Nephron progenitor cell (in vitro differentiated cells): ENCODE measurements around the gene OR5AC2.
A peak's percentile ranks its signal among the peaks of the same experiment; 100 is the strongest.

Experiments
- DNase-seq: peaks from one replicate; pipeline ENCODE4 v3.0.0; 2021
- H3K27ac Mint-ChIP-seq: 2 replicates; pipeline ENCODE4 v1.8.0; 2021; ENCODE audit warnings: mild to moderate bottlenecking, moderate library complexity, mixed read lengths
- H3K27me3 Mint-ChIP-seq: 2 replicates; pipeline ENCODE4 v1.8.0; 2021; ENCODE audit warnings: mild to moderate bottlenecking, low read depth, mixed read lengths; ENCODE audit not compliant: poor library complexity
- H3K36me3 Mint-ChIP-seq: 2 replicates; pipeline ENCODE4 v1.8.0; 2021; ENCODE audit warnings: low read depth, mixed read lengths
- H3K4me1 Mint-ChIP-seq: 2 replicates; pipeline ENCODE4 v1.8.0; 2021; ENCODE audit warnings: mixed read lengths
- H3K4me3 Mint-ChIP-seq: 2 replicates; pipeline ENCODE4 v1.8.0; 2021; ENCODE audit warnings: mild to moderate bottlenecking, moderate library complexity, mixed read lengths
- H3K9me3 Mint-ChIP-seq: 2 replicates; pipeline ENCODE4 v1.8.0; 2021; ENCODE audit warnings: mild to moderate bottlenecking, moderate library complexity, mixed read lengths
- TF ChIP-seq, protein P1 (sequence below): fragments of 200-600 bp; sonication (generic); IDR thresholded peaks from 2 replicates; pipeline ENCODE4 v1.5.0; 2021; ENCODE audit warnings: antibody characterized with exemption

Gene OR5AC2

DNA sequence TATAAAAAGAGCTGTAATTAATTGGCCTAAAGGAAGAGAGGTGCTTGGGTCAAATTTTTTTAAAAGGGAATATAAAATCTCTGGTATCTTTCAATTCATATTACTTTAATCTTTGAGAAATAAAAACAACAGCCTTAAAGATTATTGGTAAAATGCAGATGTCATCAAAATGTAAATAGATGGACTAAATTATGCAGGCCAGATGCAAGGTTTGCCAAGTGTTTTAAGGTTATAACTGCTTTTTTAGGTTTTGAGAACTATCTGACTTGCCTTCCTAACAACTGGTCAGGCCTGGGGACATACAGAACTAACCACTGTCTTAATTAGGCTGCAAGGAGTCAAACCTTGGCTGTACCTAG is 23.6 kb downstream of the OR5AC2 start:
- Mint-ChIP-seq H3K4me1 (peaks cover 18% of the 10 kb centered on the region), H3K27ac (peak overlapping the region; percentile 76), H3K4me3 (peak overlapping the region; percentile 5), H3K9me3 (peaks cover 19% of the 10 kb centered on the region), H3K27me3 (peaks cover 3% of the 10 kb centered on the region), H3K36me3 (no peaks in the 10 kb centered on the region)
- no peak for DNase-seq
- TF ChIP-seq, protein P1, sequence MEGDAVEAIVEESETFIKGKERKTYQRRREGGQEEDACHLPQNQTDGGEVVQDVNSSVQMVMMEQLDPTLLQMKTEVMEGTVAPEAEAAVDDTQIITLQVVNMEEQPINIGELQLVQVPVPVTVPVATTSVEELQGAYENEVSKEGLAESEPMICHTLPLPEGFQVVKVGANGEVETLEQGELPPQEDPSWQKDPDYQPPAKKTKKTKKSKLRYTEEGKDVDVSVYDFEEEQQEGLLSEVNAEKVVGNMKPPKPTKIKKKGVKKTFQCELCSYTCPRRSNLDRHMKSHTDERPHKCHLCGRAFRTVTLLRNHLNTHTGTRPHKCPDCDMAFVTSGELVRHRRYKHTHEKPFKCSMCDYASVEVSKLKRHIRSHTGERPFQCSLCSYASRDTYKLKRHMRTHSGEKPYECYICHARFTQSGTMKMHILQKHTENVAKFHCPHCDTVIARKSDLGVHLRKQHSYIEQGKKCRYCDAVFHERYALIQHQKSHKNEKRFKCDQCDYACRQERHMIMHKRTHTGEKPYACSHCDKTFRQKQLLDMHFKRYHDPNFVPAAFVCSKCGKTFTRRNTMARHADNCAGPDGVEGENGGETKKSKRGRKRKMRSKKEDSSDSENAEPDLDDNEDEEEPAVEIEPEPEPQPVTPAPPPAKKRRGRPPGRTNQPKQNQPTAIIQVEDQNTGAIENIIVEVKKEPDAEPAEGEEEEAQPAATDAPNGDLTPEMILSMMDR: no peak

DNA sequence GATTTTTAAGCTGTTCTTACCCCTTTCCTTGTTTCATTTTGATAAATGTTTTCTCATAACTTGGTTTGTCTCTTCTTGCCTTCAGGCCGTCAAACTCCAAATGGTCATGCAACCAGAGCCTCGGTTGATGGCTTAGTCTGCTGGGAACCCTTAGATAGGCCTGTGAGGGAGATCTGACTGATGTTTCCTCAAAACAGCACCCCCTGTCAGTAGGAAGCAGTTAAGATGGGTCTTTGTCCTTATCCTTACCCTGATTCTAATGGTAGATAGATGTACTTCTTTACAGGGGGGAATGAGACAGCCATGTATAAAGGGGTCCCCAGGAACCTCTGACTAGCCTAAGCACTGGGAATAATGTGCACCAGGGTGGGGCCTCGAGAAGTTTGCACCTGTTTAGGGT is 27.3 kb downstream of the OR5AC2 start:
- Mint-ChIP-seq H3K4me3 (no peak overlapping the region), H3K27me3 (no peaks in the 10 kb centered on the region), H3K4me1 (peaks cover 14% of the 10 kb centered on the region), H3K36me3 (no peaks in the 10 kb centered on the region), H3K27ac (no peak overlapping the region), H3K9me3 (peaks cover 25% of the 10 kb centered on the region)
- no peak for DNase-seq
- TF ChIP-seq, protein P1: no peak

DNA sequence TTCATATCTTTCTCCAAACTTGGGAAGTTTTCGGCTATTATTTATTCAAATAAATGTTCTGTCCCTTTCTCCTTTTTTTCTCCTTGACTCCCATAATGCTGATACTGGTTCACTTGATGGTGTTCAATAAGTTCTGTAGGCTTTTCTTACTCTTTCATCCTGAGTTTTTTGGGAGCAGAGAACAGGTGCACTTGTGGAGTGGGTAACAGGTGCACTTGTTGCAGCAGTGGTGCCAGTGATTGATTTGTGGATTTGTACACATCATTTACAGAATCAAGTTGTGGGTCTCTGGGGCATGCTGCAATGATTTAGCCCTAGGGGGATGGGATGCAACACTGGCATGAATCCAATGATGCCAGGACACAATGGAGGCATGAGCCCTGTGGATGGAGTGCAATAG is 28.7 kb downstream of the OR5AC2 start:
- H3K4me1 Mint-ChIP-seq: no peaks in the 10 kb centered on the region
- TF ChIP-seq, protein P1: no peak
- no peaks in the 10 kb centered on the region for H3K36me3 Mint-ChIP-seq
- no peak for DNase-seq
- no peaks in the 10 kb centered on the region for H3K27me3 Mint-ChIP-seq
- H3K27ac Mint-ChIP-seq: no peak overlapping the region
- H3K9me3 Mint-ChIP-seq: peaks cover 19% of the 10 kb centered on the region
- H3K4me3 Mint-ChIP-seq: no peak overlapping the region

DNA sequence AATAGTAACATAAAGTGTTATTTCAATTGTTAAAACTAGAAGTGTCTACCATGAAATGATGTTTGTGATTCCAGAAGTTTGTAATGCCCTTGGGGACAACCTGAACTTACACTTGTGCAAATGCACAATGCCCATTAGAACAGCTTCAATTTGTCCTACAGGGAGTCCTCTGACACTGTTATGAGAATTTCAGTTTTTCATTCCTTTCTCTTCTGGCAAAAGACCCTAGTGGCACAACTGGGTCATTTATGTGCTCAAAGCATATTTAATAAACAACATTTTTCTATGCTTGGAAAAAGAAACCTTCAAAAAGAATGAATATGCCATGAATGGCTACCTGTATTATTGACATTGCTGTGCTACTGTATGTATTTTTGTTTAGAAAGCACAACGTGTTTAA is 43.4 kb downstream of the OR5AC2 start, which contains the start of gene OR5H1:
Gene OR5H1, plus strand, starts transcription at position 301 of the 400 bp plus-strand sequence. CDS start 1,977 bp downstream, outside the sequence.
- H3K27ac Mint-ChIP-seq: no peak within 1 kb of the TSS
- no peak within 1 kb of the TSS for H3K4me3 Mint-ChIP-seq

DNA sequence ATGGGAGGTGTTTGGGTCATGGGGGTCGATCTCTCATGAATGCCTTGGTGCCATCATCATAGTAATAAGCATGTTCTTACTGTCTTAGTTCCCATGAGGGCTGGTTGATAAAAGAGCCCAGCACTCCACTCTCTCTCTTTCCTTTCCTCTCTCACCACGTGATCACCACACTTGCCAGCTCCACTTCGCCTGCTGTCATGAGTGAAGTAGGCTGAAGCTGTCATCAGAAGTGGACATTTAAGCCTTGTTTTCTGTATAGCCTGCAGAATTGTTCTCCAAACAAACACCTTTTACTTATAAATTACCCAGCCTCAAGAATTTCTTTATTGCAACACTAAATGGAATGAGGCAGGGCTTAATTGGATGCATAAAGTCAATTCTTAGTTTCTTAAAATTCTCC is 49.7 kb downstream of the OR5AC2 start:
- Mint-ChIP-seq H3K36me3 (no peaks in the 10 kb centered on the region), H3K27me3 (no peaks in the 10 kb centered on the region), H3K9me3 (no peaks in the 10 kb centered on the region), H3K4me1 (no peaks in the 10 kb centered on the region), H3K27ac (no peak overlapping the region), H3K4me3 (no peak overlapping the region)
- no peak for DNase-seq
- TF ChIP-seq, protein P1: no peak

More for the DNA sequence above, 43.4 kb downstream of the OR5AC2 start, which contains the start of gene OR5H1:
- DNase-seq: no peak
- TF ChIP-seq, protein P1: no peak
- Mint-ChIP-seq H3K9me3 (no peaks in the 10 kb centered on the region), H3K36me3 (no peaks in the 10 kb centered on the region), H3K4me1 (no peaks in the 10 kb centered on the region), H3K27me3 (peaks cover 6% of the 10 kb centered on the region)
